ENCODE results near the gene CBX2.

The CBX2 gene

GRCh38 chr17:79789943-79790804, 12.2 kb downstream of the CBX2 start:
- peak; percentile 50 to 60 for DNase-seq

GRCh38 chr17:79790805-79791734, 13.1 kb downstream of the CBX2 start:
- peak in 1 of 2 experiments; percentile 30 for DNase-seq

- DNase-seq = no peak
Measured at GRCh38 chr17:79791735-79792161, 13.8 kb downstream of the CBX2 start.

GRCh38 chr17:79792341-79792871, 14.5 kb downstream of the CBX2 start:
- DNase-seq = no peak

GRCh38 chr17:79792984-79793923, 15.3 kb downstream of the CBX2 start:
- no peak for DNase-seq

- DNase-seq = no peak
Measured at GRCh38 chr17:79793924-79794304, 16.0 kb downstream of the CBX2 start.

GRCh38 chr17:79794659-79795511, 16.9 kb downstream of the CBX2 start:
- no peak for DNase-seq

- DNase-seq = no peak
Measured at GRCh38 chr17:79795795-79796443, 18.0 kb downstream of the CBX2 start.

GRCh38 chr17:79796444-79796762, 18.5 kb downstream of the CBX2 start:
- no peak for DNase-seq

- DNase-seq = peak; percentile 99
Measured at GRCh38 chr17:79796763-79797491, 19.0 kb downstream of the CBX2 start, which contains the start of gene CBX8. Gene CBX8, minus strand, starts transcription at chr17:79797077. Its CDS starts 79 bp downstream, at chr17:79796998.

GRCh38 chr17:79797492-79798298, 19.7 kb downstream of the CBX2 start:
- DNase-seq = peak; percentile 33 to 45

GRCh38 chr17:79798299-79799173, 20.6 kb downstream of the CBX2 start:
- DNase-seq = peak; percentile 29 to 47

- no peak for DNase-seq
Measured at GRCh38 chr17:79799174-79799537, 21.2 kb downstream of the CBX2 start.

GRCh38 chr17:79799538-79800324, 21.8 kb downstream of the CBX2 start:
- peak; percentile 32 to 41 for DNase-seq

- peak; percentile 65 to 70 for DNase-seq
Measured at GRCh38 chr17:79800325-79801155, 22.6 kb downstream of the CBX2 start.

All from activated T-cell treated with anti-CD3 and anti-CD28 coated beads, Interleukin-2, amount 50 U/mL, for 48 hours (primary cell).